Muscle layer of duodenum (tissue), 2 donors: Measurements from ENCODE around the gene RNF149.
"Not testable (repeated sequence)": the region's sequence is repeated elsewhere in the genome, so short reads cannot be mapped to it uniquely, and the experiment has no call there.

Experiments
- H3K27ac ChIP-seq: one replicate; pipeline ENCODE4 v1.7.0; 2013; ENCODE audit warnings: mild to moderate bottlenecking, low read length
- H3K27me3 ChIP-seq: one replicate; pipeline ENCODE4 v1.7.0; 2013; ENCODE audit warnings: low read depth, mild to moderate bottlenecking, control low read depth, low read length
- H3K36me3 ChIP-seq, 2 donors: one replicate each; pipeline ENCODE4 v1.7.0; 2013; ENCODE audit warnings: low read length in 2 of 2, control low read depth in 1 of 2, mild to moderate bottlenecking in 1 of 2; ENCODE audit not compliant: insufficient read depth in 2 of 2, control insufficient read depth in 1 of 2
- H3K4me1 ChIP-seq, 2 donors: one replicate each; pipeline ENCODE4 v1.7.0; 2013; ENCODE audit warnings: low read length in 2 of 2, mild to moderate bottlenecking in 2 of 2, control low read depth in 1 of 2, moderate library complexity in 1 of 2; ENCODE audit not compliant: insufficient read depth in 2 of 2, control insufficient read depth in 1 of 2
- H3K4me3 ChIP-seq, 2 donors: one replicate each; pipeline ENCODE4 v1.7.0; 2013; ENCODE audit warnings: low read length in 2 of 2, low read depth in 1 of 2, mild to moderate bottlenecking in 1 of 2
- H3K9me3 ChIP-seq, 2 donors: one replicate each; pipeline ENCODE4 v1.7.0; 2013; ENCODE audit warnings: low read length in 2 of 2, control low read depth in 1 of 2, mild to moderate bottlenecking in 1 of 2; ENCODE audit not compliant: control insufficient read depth in 1 of 2
- donor health status: healthy.

The RNF149 gene

DNA sequence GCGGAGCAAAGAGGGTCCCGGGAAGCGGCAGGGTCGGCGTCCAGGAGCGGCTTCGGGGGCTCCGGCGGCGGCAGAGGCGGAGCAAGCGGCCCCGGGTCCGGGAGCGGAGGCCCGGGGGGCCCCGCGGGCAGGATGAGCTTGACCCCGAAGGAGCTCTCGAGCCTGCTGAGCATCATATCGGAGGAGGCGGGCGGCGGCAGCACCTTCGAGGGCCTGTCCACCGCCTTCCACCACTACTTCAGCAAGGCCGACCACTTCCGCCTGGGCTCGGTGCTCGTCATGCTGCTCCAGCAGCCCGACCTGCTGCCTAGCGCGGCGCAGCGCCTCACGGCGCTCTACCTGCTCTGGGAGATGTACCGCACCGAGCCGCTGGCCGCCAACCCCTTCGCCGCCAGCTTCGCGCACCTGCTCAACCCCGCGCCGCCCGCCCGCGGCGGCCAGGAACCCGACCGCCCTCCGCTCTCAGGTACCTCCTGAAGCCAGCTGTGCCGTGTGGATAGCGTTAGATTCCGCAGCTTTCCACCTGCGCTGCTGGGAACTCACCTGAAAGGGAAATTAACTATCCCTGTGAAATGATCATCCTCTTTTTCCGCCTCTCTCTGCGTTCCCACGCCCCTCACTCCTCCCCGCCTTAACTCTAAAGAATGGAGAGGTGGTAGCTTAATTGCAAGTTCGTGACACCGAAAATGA lies 55.3 kb downstream of the RNF149 start:
- Histone ChIP-seq H3K9me3 (no peaks in the 10 kb centered on the region), H3K36me3 (peaks cover 0 to 6% of the 10 kb centered on the region in 2 donors), H3K27me3 (no peaks in the 10 kb centered on the region), H3K4me1 (peaks cover 10 to 22% of the 10 kb centered on the region in 2 donors), H3K4me3 (peak overlapping the region; percentile 86 to 97), H3K27ac (peak overlapping the region; percentile 42)

DNA sequence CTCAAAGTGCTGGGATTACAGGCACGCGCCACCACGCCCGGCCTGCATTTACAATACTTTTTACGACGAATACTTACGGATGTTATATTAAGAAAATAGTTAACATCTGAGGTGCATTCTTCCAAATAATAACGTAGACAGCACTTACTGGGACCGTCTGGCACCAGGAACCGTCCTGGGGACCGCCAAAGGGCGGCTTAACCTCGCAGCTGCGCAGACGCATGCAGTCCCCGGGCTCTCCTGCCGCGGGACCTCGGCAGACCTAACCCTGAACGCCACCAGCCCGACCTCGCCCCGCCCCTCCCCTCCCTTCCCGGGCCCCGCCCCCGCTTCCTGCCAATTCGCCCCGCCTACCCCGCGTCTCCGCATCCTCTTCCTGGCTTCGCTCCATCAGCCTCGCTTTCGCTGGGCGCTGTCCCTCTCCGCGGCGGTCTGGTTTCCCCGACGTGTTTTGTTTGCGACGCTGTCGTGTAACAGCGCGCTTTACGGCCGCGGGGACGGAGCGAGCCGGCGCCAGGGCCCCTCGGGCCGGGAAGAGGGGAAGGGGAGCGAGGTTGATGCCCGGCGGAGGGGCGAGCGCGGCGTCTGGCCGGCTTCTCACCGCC lies 56.0 kb downstream of the RNF149 start, which contains the start of gene CNOT11:
Gene CNOT11 (plus strand): TSS at position 479 of the 605 bp plus-strand sequence. CDS start 79 bp downstream, at position 558.
- Histone ChIP-seq H3K27ac (peak within 1 kb of the TSS; percentile 75), H3K4me1 (peaks cover 10 to 22% of the 10 kb centered on the region in 2 donors), H3K4me3 (peak within 1 kb of the TSS; percentile 86 to 97), H3K9me3 (no peaks in the 10 kb centered on the region), H3K36me3 (peaks cover 0 to 2% of the 10 kb centered on the region in 2 donors), H3K27me3 (no peaks in the 10 kb centered on the region)

DNA sequence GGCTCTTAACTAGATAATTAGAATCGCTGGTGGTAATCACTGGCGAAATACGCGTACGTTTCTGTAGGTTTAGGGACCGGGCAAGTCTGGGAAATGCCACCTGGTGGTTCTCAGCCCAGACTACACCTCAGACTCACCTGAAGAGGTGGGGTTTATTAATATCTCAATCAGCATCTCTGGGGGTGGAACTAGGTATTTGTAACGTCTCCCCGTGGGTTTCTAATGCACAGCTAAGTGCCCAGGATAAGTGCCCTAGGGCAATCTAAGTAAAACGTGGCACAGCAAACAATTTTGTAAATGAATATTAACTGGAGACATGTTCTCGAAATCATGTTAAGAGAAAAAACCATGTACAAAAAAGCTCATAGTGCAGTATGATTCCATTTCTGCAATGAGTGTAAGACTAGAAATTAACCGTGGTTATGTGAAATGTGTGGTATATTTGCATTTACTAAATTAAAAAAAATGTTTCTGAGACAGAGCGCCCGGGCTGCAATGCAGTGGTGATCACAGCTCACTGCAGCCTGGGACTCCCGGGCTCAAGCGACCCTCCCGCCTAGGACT lies 56.6 kb downstream of the RNF149 start:
- H3K27me3 ChIP-seq, result no peaks in the 10 kb centered on the region
- H3K9me3 ChIP-seq, result no peaks in the 10 kb centered on the region
- H3K36me3 ChIP-seq, result no peaks in the 10 kb centered on the region
- peaks cover 10 to 22% of the 10 kb centered on the region in 2 donors for H3K4me1 ChIP-seq
- H3K4me3 ChIP-seq, result peak overlapping the region; percentile 73 to 97
- peak overlapping the region; percentile 75 for H3K27ac ChIP-seq

DNA sequence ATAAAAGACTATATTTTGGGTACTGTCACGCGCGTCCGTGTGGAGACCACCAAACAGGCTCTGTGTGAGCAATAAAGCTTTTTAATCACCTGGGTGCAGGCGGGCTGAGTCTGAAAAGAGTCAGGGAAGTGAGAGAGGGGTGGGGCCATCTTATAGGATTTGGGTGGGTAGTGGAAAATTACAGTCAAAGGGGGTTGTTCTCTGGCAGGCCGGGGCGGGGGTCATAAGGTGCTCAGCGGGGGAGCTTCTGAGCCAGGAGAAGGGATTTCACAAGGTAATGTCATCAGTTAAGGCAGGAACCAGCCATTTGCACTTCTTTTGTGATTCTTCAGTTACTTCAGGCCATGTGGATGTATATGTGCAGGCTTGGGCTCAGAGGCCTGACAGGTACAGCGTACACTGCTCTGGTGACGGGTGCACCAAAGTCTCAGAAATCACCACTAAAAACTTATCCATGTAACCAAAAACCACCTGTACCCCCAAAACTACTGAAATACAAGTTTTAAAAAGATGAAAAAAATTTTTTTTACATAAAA lies 57.2 kb downstream of the RNF149 start:
- not testable (repeated sequence) for H3K27ac ChIP-seq, H3K36me3 ChIP-seq, H3K4me3 ChIP-seq, H3K9me3 ChIP-seq, H3K27me3 ChIP-seq
- H3K4me1 ChIP-seq, result peaks cover 10 to 22% of the 10 kb centered on the region in 2 donors

DNA sequence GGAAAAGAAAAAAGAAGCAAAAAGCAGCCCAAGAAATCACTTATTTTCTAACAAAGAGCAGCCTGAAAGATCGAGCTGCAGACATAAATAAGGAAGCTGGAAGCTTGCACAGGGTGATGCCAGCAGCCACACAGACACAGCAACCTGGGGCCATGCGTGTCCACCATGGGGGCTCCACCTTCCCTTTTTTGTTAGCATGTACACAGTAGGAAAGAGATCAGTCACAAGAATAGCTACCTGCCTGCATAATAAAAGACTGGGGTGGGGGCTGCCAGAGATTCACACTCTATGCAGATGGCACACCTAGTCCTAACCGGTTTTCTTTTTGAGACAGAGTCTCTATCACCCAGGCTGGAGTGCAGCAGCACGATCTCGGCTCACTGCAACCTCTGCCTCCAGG lies 58.7 kb downstream of the RNF149 start:
- no peak overlapping the region for H3K4me3 ChIP-seq
- no peaks in the 10 kb centered on the region for H3K9me3 ChIP-seq
- H3K27ac ChIP-seq, result no peak overlapping the region
- H3K4me1 ChIP-seq, result peaks cover 10 to 20% of the 10 kb centered on the region in 2 donors
- no peaks in the 10 kb centered on the region for H3K36me3 ChIP-seq
- H3K27me3 ChIP-seq, result no peaks in the 10 kb centered on the region

DNA sequence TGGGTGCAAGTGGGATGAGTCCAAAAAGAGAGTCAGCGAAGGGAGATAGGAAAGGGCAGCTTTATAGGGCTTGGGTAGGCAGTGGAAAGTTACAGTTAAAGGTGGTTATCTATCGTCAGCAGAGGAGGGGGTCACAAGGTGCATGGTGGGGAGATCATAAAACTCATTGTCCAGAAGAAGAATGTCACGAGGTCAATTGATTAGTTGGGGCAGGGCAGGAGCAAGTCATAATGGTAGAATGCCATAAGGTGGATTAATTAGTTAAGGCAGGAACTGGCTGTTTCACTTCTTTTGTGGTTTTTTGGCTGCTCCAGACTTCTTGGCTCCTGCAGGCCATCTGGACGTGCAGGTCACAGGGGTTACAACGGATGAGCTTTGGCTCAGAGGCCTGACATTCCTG lies 59.7 kb downstream of the RNF149 start:
- H3K27ac ChIP-seq, result not testable (repeated sequence)

DNA sequence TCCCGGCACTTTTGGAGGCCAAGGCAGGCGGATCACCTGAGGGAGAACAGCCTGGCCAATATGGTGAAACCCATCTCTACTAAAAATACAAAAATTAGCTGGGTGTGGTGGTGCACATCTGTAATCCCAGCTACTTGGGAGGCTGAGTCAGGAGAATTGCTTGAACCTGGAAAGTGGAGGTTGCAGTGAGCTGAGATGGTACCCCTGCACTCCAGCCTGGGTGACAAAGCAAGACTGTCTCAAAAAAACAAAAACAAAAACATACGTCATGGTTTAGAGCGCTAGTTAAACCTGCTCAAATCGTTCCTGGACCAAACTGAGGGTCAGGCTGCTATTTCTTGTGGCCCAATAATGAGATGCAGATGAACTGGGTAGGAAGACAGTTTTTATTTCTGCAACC lies 63.0 kb downstream of the RNF149 start:
- H3K4me1 ChIP-seq, H3K27ac ChIP-seq, H3K27me3 ChIP-seq, H3K36me3 ChIP-seq, H3K9me3 ChIP-seq, H3K4me3 ChIP-seq: not testable (repeated sequence)

More for the DNA sequence above, 59.7 kb downstream of the RNF149 start:
- H3K27me3 ChIP-seq, H3K4me1 ChIP-seq, H3K4me3 ChIP-seq, H3K9me3 ChIP-seq, H3K36me3 ChIP-seq: not testable (repeated sequence)

DNA sequence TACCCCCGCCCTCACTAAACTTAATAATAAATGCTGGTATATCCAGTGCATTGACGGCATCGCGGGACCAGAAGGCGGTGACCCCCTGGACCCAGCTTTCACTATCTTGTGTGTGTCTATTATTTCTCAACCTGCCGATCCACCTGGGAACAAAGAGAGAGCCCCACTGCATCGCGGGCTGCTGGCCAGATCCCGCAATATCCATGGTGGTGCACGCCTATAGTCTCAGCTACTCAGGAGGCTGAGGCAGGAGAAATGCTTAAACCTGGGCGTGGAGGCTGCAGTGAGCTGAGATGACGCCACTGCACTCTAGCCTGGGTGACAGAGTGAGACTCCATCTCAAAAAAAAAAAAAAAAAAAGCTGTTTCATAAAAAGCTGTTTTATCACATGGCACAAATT lies 63.6 kb downstream of the RNF149 start:
- not testable (repeated sequence) for H3K9me3 ChIP-seq, H3K36me3 ChIP-seq, H3K27me3 ChIP-seq, H3K27ac ChIP-seq, H3K4me1 ChIP-seq, H3K4me3 ChIP-seq

DNA sequence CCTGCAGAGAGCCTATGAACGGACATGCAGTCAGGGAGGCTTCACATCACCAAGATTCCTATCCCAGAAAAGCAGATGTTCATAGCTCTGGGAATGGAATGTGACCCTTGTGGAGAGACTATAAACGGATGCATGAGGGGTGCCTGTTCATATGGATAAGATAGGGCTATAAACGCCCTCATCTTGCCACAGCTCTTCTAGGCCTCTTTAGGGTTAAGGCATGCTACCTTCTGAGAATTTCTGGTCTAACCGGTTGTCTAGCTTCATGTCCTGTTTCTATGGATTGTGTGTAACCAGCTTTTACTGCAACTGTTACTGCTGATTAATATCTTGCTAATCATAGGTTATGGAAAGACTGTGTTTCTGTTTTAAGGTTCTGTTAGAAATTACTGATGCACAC lies 64.1 kb downstream of the RNF149 start:
- H3K27me3 ChIP-seq, H3K4me3 ChIP-seq, H3K4me1 ChIP-seq, H3K9me3 ChIP-seq, H3K27ac ChIP-seq, H3K36me3 ChIP-seq: not testable (repeated sequence)

DNA sequence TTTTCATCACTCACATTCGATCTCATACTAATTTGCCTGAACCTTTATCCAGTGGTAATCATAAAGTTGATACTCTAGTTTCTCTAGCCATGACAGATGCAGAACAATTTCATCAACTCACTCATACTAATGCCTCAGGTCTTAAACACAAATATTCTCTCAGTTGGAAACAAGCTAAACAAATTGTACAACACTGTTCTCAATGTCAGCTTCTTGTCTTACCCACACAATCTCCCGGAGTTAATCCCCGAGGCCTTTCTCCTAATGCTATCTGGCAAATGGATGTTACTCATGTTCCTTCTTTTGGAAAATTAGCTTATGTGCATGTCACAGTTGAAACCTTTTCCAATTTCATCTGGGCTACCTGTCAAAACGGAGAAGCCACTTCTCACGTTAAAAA lies 67.3 kb downstream of the RNF149 start:
- Histone ChIP-seq H3K36me3 (no peaks in the 10 kb centered on the region), H3K27ac (no peak overlapping the region), H3K4me3 (no peak overlapping the region), H3K9me3 (no peaks in the 10 kb centered on the region), H3K27me3 (no peaks in the 10 kb centered on the region), H3K4me1 (no peaks in the 10 kb centered on the region)

DNA sequence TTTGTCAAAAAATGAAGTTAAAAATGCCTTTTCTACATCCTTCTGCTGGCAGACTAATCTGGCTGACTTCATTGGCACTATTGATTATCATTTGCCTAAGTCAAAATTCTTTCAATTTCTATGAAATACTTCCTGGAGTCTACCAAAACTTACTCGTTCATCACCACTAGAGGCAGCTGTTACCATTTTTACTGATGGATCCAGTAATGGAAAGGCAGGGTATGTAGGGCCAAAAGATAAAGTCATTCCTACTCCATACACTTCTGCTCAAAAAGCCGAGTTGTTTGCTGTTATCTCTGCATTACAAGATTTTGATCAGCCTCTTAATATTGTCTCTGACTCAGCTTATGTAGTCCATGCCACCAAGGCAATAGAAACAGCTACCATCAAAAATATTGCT lies 67.8 kb downstream of the RNF149 start:
- not testable (repeated sequence) for H3K27me3 ChIP-seq, H3K27ac ChIP-seq, H3K9me3 ChIP-seq, H3K4me1 ChIP-seq, H3K4me3 ChIP-seq, H3K36me3 ChIP-seq
